ENCODE results near the gene PTPN13.
"Not testable (repeated sequence)": the region's sequence is repeated elsewhere in the genome, so short reads cannot be mapped to it uniquely, and the experiment has no call there.

The PTPN13 gene

DNA sequence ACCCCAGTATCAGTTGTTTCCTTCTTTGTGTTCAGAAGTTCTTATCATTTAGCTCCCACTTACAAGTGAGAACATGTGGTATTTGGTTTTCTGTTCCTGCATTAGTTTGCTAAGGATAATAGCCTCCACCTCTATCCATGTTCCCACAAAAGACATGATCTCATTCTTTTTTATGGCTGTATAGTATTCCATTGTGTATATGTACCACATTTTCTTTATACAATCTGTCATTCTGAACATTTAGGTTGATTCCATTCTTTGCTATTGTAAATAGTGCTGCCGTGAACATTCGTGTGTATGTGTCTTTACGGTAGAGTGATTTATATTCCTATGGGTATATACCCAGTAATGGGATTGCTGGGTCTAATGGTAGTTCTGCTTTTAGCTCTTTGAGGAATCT lies 125.0 kb downstream of the PTPN13 start:
- DNase-seq (ENCODE audit: low spot score): not testable (repeated sequence)

DNA sequence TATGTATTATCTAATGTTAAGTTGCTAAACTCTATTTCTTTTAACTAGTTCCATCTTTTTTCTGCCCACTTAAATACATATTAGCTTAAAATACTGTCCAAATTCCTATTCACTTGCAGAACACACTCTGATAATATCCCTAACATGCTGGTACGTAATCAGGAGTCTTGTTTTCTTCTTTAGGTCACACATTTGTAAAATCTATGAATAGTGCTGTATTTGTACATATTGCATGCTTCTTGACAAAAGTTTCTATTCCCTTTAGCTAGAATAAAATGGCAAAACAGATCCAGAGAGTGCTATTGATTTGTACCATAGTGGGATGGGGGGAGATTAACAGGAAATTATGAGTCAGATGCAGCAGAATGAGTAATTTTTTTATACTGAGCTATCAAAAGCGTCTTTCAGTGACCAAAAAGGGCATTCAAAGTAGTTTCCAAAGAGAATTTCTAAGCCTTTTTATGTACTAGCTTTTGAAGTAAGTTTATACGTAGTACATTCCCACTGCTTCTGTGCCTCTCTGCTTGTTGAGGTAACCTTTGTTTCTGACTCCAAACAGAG lies 126.5 kb downstream of the PTPN13 start:
- DNase-seq (ENCODE audit: low spot score): no peak

DNA sequence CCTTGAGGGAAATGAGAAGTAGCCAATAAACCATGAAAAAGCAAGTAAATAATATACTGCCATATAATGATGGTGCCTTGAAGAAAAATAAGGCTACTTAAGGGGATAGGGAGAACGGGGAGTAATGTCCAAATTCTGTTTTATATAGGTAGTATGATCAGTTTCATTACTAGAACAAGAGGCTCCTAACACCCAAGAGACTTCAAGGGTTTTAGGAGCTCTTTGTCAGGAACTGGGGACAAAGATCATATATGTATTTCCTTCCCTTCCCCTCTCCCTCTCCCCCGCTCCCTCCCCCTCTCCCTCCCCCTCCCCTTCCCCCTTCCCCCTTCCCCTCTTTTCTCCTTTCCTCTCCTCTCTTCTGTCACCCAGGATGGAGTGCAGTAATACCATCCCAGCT lies 127.3 kb downstream of the PTPN13 start:
- DNase-seq (ENCODE audit: low spot score): no peak

DNA sequence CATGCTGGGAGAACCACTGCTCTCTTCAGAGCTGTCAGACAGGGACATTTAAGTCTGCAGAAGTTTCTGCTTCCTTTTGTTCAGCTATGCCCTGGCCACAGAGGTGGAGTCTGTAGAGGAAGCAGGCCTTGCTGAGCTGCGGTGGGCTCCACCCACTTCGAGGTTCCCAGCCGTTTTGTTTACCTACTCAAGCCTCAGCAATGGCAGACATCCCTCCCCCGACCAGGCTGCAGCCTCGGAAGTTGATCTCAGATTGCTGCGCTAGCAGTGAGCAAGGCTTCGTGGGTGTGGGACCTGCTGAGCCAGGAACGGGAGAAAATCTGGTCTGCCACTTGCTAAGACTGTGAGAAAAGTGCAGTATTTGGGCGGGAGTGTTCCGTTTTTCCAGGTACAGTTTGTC lies 136.2 kb downstream of the PTPN13 start:
- no peak for DNase-seq (ENCODE audit: low spot score)

DNA sequence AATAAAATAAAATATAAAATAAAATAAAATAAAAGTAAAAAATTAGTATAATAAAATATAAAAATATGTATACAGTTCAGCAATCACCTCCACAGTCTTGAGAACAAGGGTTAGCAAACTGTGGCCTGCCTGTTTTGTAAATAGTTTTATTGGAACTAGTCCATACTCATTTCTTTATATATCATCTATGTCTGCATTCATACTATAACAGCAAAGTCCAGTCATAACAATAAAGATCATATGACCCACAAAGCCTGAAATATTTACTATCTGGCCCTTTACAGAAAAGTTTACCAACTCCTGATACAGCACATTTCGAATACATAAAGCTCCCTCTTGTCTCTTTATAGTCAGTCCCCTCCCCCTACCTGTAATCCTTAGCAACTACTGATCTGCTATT lies 143.1 kb downstream of the PTPN13 start:
- DNase-seq (ENCODE audit: low spot score): no peak

DNA sequence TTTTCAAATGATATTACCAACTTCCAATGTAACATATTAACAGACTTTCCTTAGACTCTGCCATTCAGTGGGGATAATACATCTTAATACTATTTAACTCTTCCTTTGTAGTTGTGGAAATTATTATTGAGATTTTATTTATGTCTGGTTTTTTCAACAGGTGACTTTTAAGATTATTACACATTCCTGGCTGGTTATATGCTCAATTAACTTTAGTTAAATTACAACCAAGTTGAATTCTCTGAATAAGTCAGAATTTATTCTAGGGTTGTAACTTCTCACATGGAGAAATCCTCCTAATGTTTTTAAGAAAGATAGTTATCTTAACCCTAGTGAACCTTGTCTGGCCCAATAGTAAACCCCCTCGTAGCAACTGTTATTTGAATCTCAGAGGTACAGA lies 147.7 kb downstream of the PTPN13 start:
- no peak for DNase-seq (ENCODE audit: low spot score)

DNA sequence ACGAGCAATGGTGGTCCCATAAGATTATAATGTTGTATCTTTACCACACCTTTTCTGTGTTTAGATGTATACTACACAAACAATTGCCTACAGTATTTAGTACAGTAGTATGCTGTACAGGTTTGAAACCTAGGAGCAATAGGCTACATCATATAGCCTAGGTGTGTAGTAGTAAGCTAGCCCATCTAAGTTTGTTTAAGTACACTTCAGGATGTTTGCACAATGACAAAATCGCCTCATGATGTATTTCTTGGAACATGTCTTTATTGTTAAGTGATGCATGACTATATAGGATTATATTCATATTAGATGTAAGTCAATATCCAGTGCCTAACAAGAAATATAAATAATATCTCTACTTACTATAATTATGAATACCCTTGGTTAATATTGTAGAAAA lies 150.5 kb downstream of the PTPN13 start:
- no peak for DNase-seq (ENCODE audit: low spot score)

DNA sequence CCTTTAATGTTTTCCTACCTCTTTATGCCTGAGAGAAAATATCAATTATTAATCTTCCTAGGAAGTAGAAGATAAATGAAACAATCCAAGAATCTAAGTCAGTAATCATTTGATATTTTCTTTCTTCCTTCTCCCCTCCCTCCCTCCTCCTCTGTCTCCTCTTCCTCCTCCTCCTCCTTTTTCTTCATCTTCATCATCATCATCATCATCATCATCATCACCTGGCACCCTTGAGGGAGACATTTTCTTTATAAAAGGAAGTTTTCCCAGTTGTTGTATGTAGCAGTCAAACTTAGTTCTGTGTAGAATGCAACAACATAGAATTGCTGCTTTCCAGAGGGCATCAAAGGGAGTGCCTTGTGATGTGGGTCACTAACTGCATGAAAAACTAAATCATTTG lies 155.0 kb downstream of the PTPN13 start:
- no peak for DNase-seq (ENCODE audit: low spot score)

DNA sequence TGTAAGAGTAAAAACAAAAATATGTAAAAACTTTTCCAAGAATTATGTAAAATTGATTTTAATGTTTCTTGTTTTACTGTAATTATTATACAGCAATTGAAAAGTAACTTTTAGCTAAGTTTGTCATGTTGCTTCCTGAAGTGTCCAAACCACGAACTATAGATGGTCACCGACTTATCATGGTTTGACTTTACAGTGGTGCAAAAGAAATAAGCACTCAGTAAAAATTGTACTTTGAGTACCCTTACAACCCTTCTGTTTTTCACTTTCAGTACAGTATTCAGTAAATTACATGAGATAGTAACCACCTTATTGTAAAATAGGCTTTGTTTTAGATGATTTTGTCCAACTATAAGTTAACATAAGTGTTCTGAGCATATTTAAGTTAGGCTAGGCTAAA lies 161.3 kb downstream of the PTPN13 start:
- no peak for DNase-seq (ENCODE audit: low spot score)

DNA sequence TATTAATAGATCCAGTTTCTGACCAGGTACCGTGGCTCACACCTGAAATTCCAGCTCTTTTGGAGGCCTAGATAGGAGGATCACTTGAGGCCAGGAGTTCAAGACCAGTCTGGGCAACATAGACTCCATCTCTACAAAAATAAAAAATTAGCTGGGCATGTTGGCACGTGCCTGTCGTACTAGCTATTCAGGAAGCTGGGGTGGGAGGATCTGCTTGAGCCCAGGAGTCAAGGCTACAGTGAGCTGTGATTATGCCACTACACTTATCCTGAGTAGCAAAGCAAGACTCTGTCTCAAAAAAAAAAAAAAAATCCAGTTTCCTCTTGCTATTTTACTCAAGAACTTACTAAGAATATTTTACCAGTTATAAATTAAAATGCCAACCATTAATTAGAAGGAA lies 163.4 kb downstream of the PTPN13 start:
- DNase-seq (ENCODE audit: low spot score): no peak

DNA sequence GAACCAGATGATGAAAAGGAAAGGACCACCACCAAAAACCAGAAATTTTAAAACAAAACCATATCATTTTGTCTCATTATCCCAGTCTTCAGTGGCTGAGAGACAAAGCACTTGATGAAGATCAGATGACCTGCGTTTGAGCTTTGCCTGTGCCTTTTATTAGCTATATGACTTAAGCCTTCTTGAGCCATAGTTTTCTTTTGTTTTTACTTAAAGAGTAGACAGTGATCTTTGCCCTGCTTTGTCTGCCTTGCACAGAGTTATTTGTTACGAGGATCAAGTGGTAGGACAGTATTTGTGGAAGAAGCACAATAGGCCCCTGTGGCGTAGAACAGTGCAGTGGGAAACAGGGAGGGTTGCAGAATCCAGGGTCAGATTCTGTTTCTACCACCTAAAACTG lies 165.2 kb downstream of the PTPN13 start:
- no peak for DNase-seq (ENCODE audit: low spot score)

DNA sequence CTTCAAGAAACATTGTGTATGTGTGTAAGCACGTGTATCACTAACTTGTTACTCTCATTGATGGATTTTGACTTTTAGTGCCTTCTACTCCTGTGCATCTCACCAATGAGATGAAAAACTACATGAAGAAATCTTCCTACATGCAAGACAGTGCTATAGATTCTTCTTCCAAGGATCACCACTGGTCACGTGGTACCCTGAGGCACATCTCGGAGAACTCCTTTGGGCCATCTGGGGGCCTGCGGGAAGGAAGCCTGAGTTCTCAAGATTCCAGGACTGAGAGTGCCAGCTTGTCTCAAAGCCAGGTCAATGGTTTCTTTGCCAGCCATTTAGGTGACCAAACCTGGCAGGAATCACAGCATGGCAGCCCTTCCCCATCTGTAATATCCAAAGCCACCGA lies 168.5 kb downstream of the PTPN13 start:
- no peak for DNase-seq (ENCODE audit: low spot score)

DNA sequence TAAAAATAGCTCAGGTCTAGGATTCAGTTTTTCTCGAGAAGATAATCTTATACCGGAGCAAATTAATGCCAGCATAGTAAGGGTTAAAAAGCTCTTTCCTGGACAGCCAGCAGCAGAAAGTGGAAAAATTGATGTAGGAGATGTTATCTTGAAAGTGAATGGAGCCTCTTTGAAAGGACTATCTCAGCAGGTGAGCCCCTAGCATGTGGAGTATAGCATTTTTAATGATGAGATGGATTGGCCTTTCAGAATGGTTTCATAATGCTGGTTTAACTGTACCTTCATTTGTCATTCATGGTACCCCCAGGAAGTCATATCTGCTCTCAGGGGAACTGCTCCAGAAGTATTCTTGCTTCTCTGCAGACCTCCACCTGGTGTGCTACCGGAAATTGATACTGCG lies 175.7 kb downstream of the PTPN13 start:
- no peak for DNase-seq (ENCODE audit: low spot score)

DNA sequence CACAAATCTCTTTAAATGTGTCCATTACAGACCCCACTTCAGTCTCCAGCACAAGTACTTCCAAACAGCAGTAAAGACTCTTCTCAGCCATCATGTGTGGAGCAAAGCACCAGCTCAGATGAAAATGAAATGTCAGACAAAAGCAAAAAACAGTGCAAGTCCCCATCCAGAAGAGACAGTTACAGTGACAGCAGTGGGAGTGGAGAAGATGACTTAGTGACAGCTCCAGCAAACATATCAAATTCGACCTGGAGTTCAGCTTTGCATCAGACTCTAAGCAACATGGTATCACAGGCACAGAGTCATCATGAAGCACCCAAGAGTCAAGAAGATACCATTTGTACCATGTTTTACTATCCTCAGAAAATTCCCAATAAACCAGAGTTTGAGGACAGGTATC lies 177.0 kb downstream of the PTPN13 start:
- DNase-seq (ENCODE audit: low spot score): no peak

DNA sequence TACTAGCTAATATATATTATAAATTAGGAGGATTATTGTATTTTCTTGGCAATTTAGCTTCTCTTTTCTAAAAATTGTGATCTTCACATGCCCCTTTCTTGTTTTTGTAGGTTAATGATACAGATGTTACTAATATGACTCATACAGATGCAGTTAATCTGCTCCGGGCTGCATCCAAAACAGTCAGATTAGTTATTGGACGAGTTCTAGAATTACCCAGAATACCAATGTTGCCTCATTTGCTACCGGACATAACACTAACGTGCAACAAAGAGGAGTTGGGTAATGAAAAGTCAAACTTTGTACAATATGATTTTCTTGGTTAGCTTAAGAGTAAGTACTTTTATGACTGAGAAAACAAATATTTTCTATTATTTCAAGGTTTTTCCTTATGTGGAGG lies 180.9 kb downstream of the PTPN13 start:
- DNase-seq (ENCODE audit: low spot score): no peak

DNA sequence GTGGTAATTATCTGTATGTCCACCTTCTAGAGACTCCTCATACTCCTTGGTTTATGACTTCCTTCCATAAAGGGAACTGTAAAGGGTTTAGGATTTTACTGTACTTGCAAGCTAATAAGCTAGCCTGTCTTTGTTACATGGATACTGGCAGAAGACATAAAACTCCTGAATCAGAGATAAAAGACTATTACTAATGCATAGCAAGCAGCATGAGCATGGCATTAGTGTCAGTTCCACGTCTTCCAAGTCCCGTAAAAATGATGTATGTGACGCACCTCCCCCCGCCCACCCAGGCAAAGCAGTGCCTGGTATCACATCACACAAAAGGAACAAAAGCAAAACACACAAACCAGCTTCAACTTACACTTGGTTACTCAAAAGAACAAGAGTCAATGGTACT lies 184.1 kb downstream of the PTPN13 start:
- no peak for DNase-seq (ENCODE audit: low spot score)

DNA sequence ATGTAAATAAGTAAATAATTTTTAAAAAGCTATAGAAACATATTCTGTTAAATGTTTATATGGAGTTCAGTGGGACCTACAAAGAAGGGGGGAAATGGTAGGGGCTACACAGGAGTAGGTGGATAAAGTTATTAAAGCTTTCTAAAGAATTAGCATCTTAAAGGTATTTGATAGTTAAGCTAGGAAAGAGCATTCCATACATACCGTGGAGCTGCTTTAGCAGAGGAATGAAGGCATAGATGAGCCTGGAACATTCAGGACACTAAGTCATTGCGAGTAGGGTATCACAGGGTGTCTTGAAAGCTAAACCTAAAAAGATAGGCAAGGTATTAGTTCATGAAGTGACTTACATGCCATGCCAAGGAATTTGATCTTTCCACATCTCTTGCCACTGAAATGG lies 194.7 kb downstream of the PTPN13 start:
- DNase-seq (ENCODE audit: low spot score): no peak

DNA sequence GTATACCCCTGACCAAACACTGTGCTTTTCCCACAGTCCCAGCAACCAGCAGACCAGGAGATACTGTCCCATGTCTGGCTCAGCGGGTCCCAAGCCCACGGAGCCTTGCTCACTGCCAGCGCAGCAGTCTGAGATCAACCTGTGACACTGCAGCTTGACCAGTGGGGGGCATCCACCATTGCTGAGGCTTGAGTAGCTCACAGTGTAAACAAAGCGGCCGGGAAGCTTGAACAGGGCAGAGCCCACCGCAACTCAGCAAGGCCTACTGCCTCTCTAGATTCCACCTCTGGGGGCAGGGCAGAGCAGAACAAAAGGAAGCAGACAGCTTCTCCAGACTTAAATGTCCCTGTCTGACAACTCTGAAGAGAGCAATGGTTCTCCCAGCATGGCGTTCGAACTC lies 197.0 kb downstream of the PTPN13 start:
- no peak for DNase-seq (ENCODE audit: low spot score)

DNA sequence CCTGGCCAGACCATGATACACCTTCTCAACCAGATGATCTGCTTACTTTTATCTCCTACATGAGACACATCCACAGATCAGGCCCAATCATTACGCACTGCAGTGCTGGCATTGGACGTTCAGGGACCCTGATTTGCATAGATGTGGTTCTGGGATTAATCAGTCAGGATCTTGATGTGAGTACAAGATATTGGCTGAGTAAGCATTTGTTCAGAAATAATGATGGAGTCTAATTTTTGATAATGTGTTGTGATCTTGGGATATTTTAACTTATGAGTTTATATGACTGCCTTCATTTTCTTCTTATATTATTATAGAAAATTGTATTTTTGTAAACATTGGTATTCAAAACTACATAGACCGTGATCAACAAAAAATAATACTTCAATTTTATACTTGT lies 215.7 kb downstream of the PTPN13 start:
- DNase-seq (ENCODE audit: low spot score): no peak

DNA sequence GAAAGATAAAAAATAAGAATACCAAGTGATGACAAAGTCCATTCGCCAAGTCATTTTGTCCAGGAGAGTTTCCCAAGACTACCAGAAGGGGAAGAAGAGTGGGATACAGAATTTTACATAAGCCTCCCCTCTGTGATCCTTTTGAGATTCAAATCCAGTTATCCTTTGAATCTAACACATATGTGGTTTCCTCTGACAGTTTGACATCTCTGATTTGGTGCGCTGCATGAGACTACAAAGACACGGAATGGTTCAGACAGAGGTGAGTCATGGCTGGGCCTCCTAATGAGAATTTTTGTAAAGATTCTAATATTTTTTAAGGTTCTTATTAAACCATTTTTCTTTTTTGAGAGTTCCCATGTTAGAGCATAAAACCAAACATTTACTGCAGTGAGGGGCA lies 216.7 kb downstream of the PTPN13 start:
- DNase-seq (ENCODE audit: low spot score): no peak

DNA sequence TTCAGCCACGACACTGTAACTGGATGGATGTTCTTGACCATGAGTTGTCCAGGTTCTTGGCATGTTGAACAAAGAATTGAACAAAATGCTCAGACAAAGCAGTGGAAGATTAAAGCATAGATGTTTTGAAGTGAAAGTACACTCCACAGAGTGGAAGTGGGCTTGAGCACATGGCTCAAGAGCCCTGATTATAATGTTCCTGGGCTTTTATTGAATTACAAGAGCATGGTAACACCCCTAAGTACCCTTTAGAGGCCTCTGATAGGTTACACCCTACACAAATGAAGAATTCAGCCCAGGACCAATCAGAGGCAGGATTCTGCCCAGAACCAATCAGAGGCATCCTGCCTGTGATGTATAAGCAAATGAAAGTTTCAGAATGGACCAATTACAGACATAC lies 221.5 kb downstream of the PTPN13 start:
- no peak for DNase-seq (ENCODE audit: low spot score)

DNA sequence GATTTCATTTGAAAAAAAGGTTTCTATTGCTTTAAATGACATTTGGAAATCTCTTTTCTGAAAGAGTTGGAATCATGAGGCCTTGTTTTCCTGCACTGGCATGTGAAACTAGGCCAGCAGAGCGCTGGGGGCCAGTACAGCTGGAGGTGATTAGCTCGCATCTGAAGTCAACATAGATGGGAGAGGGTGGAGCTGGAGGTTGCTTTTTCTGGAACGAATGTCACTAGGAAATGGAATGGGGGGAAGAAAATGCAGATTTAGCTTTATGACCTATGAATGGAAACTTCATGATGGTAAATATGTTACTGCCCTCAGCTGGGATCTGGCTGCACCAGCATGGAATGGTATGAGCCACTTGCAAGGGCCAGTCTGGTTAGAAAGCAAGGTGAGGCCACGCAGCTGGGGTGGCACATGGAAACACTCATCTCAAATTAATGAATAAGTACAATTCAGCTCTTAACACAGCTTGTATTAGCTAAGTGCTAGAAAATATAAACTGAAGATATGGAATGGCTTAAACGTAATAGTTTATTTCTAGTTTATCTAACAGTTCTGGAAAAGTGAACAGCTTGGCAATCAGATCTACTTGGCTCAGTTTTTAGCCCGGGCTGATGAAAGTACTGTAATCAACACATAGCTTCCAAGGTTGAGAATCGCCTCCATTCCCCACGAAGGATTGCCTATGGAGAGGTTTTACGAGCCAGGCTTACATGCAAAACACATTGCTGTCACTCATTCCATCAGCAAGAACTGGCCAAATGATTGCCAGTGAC lies 222.6 kb downstream of the PTPN13 start:
- DNase-seq (ENCODE audit: low spot score): no peak

DNA sequence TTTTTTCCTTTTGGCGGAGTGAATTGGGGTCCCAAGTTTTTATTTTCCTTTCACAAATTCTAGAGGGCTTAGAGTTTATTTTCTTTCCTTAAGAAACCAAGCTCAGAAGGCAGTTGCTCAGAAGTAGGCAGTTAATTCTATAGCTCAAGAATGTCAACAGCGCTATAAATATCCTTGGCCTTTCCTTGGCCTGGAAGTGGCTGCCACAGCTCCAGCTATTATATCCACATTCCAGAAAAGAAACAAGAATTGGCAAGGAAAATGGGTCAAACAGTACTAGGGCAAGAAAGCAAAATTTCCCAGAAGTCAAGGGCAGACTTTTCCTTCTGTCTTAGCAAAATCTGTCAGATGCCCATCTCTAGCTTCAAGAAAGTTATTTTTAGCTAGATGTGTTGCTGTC lies 224.1 kb downstream of the PTPN13 start:
- no peak for DNase-seq (ENCODE audit: low spot score)

DNA sequence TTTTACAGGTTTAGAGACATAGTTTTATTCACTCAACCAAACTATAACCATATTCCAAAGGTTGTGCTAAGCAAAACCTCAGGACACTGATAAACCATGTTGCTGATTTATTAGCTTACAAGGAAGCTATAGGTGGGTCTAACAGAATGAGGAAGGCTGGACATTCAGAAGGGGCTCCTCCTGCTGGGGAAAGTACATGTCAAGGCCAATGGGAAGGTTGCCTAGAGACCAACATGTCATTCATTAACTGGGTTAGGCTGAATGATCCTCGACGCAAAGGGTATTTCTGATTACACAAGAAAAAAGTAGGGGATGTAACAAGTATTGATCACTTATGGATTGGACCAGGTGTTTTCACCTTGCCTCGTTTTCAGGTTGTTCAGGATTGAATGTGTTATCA lies 224.7 kb downstream of the PTPN13 start:
- DNase-seq (ENCODE audit: low spot score): no peak

All from SW480 (cell line).